ENCODE results near the gene ZNF521. TPM values are rescaled to one million over a fixed set of nuclear protein-coding genes. Genes with fewer than 3 reads are reported as not detected.

The ZNF521 gene
- total RNA-seq, 1 donor from 2014 or later, result not detected

- Mint-ChIP-seq H3K4me1 (ENCODE audit: low read depth) (no peaks in the 10 kb centered on the region), H3K27me3 (ENCODE audit: low read depth) (peaks cover 2% of the 10 kb centered on the region), H3K36me3 (ENCODE audit: low read depth) (no peaks in the 10 kb centered on the region), H3K27ac (no peak overlapping the region), H3K9me3 (no peaks in the 10 kb centered on the region), H3K4me3 (ENCODE audit: low read depth) (no peak overlapping the region)
- no peak for DNase-seq (ENCODE audit: low spot score)
- intact Hi-C loops (cut with micrococcal nuclease), result no loop called here
Measured at GRCh38 chr18:25327584-25327983, 24.4 kb downstream of the ZNF521 start.

GRCh38 chr18:25326361-25326952 is 25.5 kb downstream of the ZNF521 start:
- no peak for DNase-seq (ENCODE audit: low spot score)
- H3K9me3 Mint-ChIP-seq, result no peaks in the 10 kb centered on the region
- no peaks in the 10 kb centered on the region for H3K36me3 Mint-ChIP-seq (ENCODE audit: low read depth)
- no peak overlapping the region for H3K27ac Mint-ChIP-seq
- intact Hi-C loops (cut with micrococcal nuclease), result no loop called here
- peaks cover 2% of the 10 kb centered on the region for H3K27me3 Mint-ChIP-seq (ENCODE audit: low read depth)
- no peaks in the 10 kb centered on the region for H3K4me1 Mint-ChIP-seq (ENCODE audit: low read depth)
- H3K4me3 Mint-ChIP-seq (ENCODE audit: low read depth), result no peak overlapping the region

- intact Hi-C loops (cut with micrococcal nuclease), result no loop called here
- no peak overlapping the region for H3K27ac Mint-ChIP-seq
- no peak for DNase-seq (ENCODE audit: low spot score)
- H3K27me3 Mint-ChIP-seq (ENCODE audit: low read depth), result peaks cover 2% of the 10 kb centered on the region
- no peaks in the 10 kb centered on the region for H3K36me3 Mint-ChIP-seq (ENCODE audit: low read depth)
- H3K9me3 Mint-ChIP-seq, result no peaks in the 10 kb centered on the region
- no peak overlapping the region for H3K4me3 Mint-ChIP-seq (ENCODE audit: low read depth)
- H3K4me1 Mint-ChIP-seq (ENCODE audit: low read depth), result no peaks in the 10 kb centered on the region
Measured at GRCh38 chr18:25322806-25323205, 29.2 kb downstream of the ZNF521 start.

- no peaks in the 10 kb centered on the region for H3K27me3 Mint-ChIP-seq (ENCODE audit: low read depth)
- intact Hi-C loops (cut with micrococcal nuclease), result no loop called here
- H3K36me3 Mint-ChIP-seq (ENCODE audit: low read depth), result no peaks in the 10 kb centered on the region
- H3K9me3 Mint-ChIP-seq, result no peaks in the 10 kb centered on the region
- no peaks in the 10 kb centered on the region for H3K4me1 Mint-ChIP-seq (ENCODE audit: low read depth)
- no peak overlapping the region for H3K27ac Mint-ChIP-seq
- no peak for DNase-seq (ENCODE audit: low spot score)
- no peak overlapping the region for H3K4me3 Mint-ChIP-seq (ENCODE audit: low read depth)
Measured at GRCh38 chr18:25316381-25317018, 35.5 kb downstream of the ZNF521 start.

GRCh38 chr18:25314838-25315190 is 37.2 kb downstream of the ZNF521 start:
- no peak for DNase-seq (ENCODE audit: low spot score)
- intact Hi-C loops (cut with micrococcal nuclease), result no loop called here
- Mint-ChIP-seq H3K4me1 (ENCODE audit: low read depth) (no peaks in the 10 kb centered on the region), H3K4me3 (ENCODE audit: low read depth) (no peak overlapping the region), H3K27ac (no peak overlapping the region), H3K27me3 (ENCODE audit: low read depth) (no peaks in the 10 kb centered on the region), H3K36me3 (ENCODE audit: low read depth) (no peaks in the 10 kb centered on the region), H3K9me3 (no peaks in the 10 kb centered on the region)

GRCh38 chr18:25314151-25314837 is 37.7 kb downstream of the ZNF521 start:
- no peak overlapping the region for H3K4me3 Mint-ChIP-seq (ENCODE audit: low read depth)
- H3K4me1 Mint-ChIP-seq (ENCODE audit: low read depth), result no peaks in the 10 kb centered on the region
- no peaks in the 10 kb centered on the region for H3K9me3 Mint-ChIP-seq
- intact Hi-C loops (cut with micrococcal nuclease), result no loop called here
- no peaks in the 10 kb centered on the region for H3K36me3 Mint-ChIP-seq (ENCODE audit: low read depth)
- no peak overlapping the region for H3K27ac Mint-ChIP-seq
- no peak for DNase-seq (ENCODE audit: low spot score)
- H3K27me3 Mint-ChIP-seq (ENCODE audit: low read depth), result no peaks in the 10 kb centered on the region

- intact Hi-C loops (cut with micrococcal nuclease), result no loop called here
Measured at GRCh38 chr18:25313268-25313667, 38.7 kb downstream of the ZNF521 start.

GRCh38 chr18:25310045-25310444 is 41.9 kb downstream of the ZNF521 start:
- intact Hi-C loops (cut with micrococcal nuclease), result no loop called here
- H3K27ac Mint-ChIP-seq, result no peak overlapping the region
- no peaks in the 10 kb centered on the region for H3K27me3 Mint-ChIP-seq (ENCODE audit: low read depth)
- no peak for DNase-seq (ENCODE audit: low spot score)
- H3K9me3 Mint-ChIP-seq, result no peaks in the 10 kb centered on the region
- H3K4me1 Mint-ChIP-seq (ENCODE audit: low read depth), result no peaks in the 10 kb centered on the region
- no peak overlapping the region for H3K4me3 Mint-ChIP-seq (ENCODE audit: low read depth)
- no peaks in the 10 kb centered on the region for H3K36me3 Mint-ChIP-seq (ENCODE audit: low read depth)

More at GRCh38 chr18:25313268-25313667, 38.7 kb downstream of the ZNF521 start:
- H3K4me3 Mint-ChIP-seq (ENCODE audit: low read depth), result no peak overlapping the region
- no peaks in the 10 kb centered on the region for H3K27me3 Mint-ChIP-seq (ENCODE audit: low read depth)
- no peaks in the 10 kb centered on the region for H3K4me1 Mint-ChIP-seq (ENCODE audit: low read depth)
- DNase-seq (ENCODE audit: low spot score), result no peak
- H3K36me3 Mint-ChIP-seq (ENCODE audit: low read depth), result no peaks in the 10 kb centered on the region
- H3K9me3 Mint-ChIP-seq, result no peaks in the 10 kb centered on the region
- no peak overlapping the region for H3K27ac Mint-ChIP-seq

GRCh38 chr18:25308381-25308780 is 43.6 kb downstream of the ZNF521 start:
- Mint-ChIP-seq H3K4me1 (ENCODE audit: low read depth) (no peaks in the 10 kb centered on the region), H3K27me3 (ENCODE audit: low read depth) (no peaks in the 10 kb centered on the region), H3K4me3 (ENCODE audit: low read depth) (no peak overlapping the region), H3K9me3 (no peaks in the 10 kb centered on the region), H3K27ac (no peak overlapping the region), H3K36me3 (ENCODE audit: low read depth) (no peaks in the 10 kb centered on the region)
- DNase-seq (ENCODE audit: low spot score), result no peak
- intact Hi-C loops (cut with micrococcal nuclease), result no loop called here

- Mint-ChIP-seq H3K27me3 (ENCODE audit: low read depth) (no peaks in the 10 kb centered on the region), H3K4me1 (ENCODE audit: low read depth) (no peaks in the 10 kb centered on the region), H3K9me3 (no peaks in the 10 kb centered on the region), H3K36me3 (ENCODE audit: low read depth) (no peaks in the 10 kb centered on the region), H3K27ac (no peak overlapping the region), H3K4me3 (ENCODE audit: low read depth) (no peak overlapping the region)
- intact Hi-C loops (cut with micrococcal nuclease), result no loop called here
- no peak for DNase-seq (ENCODE audit: low spot score)
Measured at GRCh38 chr18:25307192-25307591, 44.8 kb downstream of the ZNF521 start.

GRCh38 chr18:25306671-25307070 is 45.3 kb downstream of the ZNF521 start:
- Mint-ChIP-seq H3K4me1 (ENCODE audit: low read depth) (no peaks in the 10 kb centered on the region), H3K4me3 (ENCODE audit: low read depth) (no peak overlapping the region), H3K36me3 (ENCODE audit: low read depth) (no peaks in the 10 kb centered on the region), H3K27ac (no peak overlapping the region), H3K27me3 (ENCODE audit: low read depth) (no peaks in the 10 kb centered on the region), H3K9me3 (no peaks in the 10 kb centered on the region)
- no peak for DNase-seq (ENCODE audit: low spot score)
- intact Hi-C loops (cut with micrococcal nuclease), result no loop called here

GRCh38 chr18:25305584-25305983 is 46.4 kb downstream of the ZNF521 start:
- H3K27me3 Mint-ChIP-seq (ENCODE audit: low read depth), result no peaks in the 10 kb centered on the region
- no peaks in the 10 kb centered on the region for H3K9me3 Mint-ChIP-seq
- DNase-seq (ENCODE audit: low spot score), result no peak
- intact Hi-C loops (cut with micrococcal nuclease), result no loop called here
- H3K4me3 Mint-ChIP-seq (ENCODE audit: low read depth), result no peak overlapping the region
- H3K27ac Mint-ChIP-seq, result no peak overlapping the region
- H3K36me3 Mint-ChIP-seq (ENCODE audit: low read depth), result no peaks in the 10 kb centered on the region
- H3K4me1 Mint-ChIP-seq (ENCODE audit: low read depth), result no peaks in the 10 kb centered on the region

GRCh38 chr18:25300492-25300891 is 51.5 kb downstream of the ZNF521 start:
- H3K9me3 Mint-ChIP-seq, result no peaks in the 10 kb centered on the region
- no peak overlapping the region for H3K27ac Mint-ChIP-seq
- no peaks in the 10 kb centered on the region for H3K4me1 Mint-ChIP-seq (ENCODE audit: low read depth)
- intact Hi-C loops (cut with micrococcal nuclease), result no loop called here
- no peak for DNase-seq (ENCODE audit: low spot score)
- H3K36me3 Mint-ChIP-seq (ENCODE audit: low read depth), result no peaks in the 10 kb centered on the region
- no peaks in the 10 kb centered on the region for H3K27me3 Mint-ChIP-seq (ENCODE audit: low read depth)
- no peak overlapping the region for H3K4me3 Mint-ChIP-seq (ENCODE audit: low read depth)

Data from activated T-helper 2 cell treated with anti-CD3 and anti-CD28 coated beads, Interferon-gamma antibody, Interleukin-2, Interleukin-4, amounts not matched to agents 10 μg/mL and 5 μg/mL and 100 μg/mL, durations not matched to agents 14 hours and 24 hours and 36 hours (primary cell).